ENCODE data around the gene CRY1.

DNA sequence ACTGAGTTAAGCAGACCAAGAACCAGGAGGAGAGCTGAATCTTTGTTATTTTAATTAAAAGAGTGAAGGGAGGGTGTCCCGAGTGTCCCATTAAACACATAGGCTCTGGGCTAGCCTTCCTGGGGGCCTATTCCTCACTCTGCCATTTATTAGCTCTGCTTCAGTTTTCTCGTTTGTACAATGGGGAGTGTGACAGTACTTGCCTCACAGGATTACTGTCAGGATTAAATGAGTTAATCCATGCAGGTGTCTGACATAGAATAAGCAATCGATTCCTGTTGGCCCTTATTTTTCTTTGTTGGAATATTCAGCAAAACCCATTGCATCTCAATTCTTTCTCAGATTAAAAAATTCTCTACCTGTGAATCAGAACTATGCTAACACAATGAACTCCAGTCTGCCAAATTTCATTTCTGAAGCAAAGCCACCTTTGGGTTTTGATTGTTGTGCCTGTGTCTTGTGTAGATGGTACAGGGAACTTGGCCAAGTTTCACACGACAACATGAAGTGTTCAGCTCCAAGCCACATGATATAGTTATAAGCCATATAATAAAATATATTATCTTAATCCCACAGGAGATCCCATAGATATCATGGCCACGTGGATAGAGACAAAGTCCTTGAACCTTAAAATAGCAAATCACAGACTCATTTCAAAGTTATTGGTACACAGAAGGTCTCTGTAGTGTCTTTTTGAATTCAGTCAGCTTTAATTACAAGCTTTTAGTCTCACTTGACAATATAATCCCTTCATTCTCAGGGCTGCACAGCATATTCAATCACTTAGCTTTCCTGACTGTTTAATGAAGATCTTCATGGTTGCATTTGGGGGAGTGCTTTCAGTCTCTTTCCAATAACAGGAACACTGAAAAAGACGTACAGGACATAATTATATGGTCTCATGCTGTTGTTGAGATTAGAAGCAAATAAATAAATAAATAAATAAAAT is 34.4 kb upstream of the CRY1 start:
- TF ChIP-seq, protein P1, sequence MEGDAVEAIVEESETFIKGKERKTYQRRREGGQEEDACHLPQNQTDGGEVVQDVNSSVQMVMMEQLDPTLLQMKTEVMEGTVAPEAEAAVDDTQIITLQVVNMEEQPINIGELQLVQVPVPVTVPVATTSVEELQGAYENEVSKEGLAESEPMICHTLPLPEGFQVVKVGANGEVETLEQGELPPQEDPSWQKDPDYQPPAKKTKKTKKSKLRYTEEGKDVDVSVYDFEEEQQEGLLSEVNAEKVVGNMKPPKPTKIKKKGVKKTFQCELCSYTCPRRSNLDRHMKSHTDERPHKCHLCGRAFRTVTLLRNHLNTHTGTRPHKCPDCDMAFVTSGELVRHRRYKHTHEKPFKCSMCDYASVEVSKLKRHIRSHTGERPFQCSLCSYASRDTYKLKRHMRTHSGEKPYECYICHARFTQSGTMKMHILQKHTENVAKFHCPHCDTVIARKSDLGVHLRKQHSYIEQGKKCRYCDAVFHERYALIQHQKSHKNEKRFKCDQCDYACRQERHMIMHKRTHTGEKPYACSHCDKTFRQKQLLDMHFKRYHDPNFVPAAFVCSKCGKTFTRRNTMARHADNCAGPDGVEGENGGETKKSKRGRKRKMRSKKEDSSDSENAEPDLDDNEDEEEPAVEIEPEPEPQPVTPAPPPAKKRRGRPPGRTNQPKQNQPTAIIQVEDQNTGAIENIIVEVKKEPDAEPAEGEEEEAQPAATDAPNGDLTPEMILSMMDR (IDR thresholded peaks at IDR 0.05), result no peak
- TF ChIP-seq POLR2A (IDR thresholded peaks at IDR 0.05) (no peak), EP300 (IDR thresholded peaks at IDR 0.05) (no peak)
